Measurements from ENCODE around the gene CERT1. TPM values are rescaled to one million over a fixed set of nuclear protein-coding genes. Genes with fewer than 3 reads are reported as not detected.

The CERT1 gene
- total and polyA plus RNA-seq, 9 of the 15 experiments (the other 6 are each of a cell fraction or from before 2014, with no cell fraction given), result 3.4 to 24.7 (median 9.8) TPM

DNA sequence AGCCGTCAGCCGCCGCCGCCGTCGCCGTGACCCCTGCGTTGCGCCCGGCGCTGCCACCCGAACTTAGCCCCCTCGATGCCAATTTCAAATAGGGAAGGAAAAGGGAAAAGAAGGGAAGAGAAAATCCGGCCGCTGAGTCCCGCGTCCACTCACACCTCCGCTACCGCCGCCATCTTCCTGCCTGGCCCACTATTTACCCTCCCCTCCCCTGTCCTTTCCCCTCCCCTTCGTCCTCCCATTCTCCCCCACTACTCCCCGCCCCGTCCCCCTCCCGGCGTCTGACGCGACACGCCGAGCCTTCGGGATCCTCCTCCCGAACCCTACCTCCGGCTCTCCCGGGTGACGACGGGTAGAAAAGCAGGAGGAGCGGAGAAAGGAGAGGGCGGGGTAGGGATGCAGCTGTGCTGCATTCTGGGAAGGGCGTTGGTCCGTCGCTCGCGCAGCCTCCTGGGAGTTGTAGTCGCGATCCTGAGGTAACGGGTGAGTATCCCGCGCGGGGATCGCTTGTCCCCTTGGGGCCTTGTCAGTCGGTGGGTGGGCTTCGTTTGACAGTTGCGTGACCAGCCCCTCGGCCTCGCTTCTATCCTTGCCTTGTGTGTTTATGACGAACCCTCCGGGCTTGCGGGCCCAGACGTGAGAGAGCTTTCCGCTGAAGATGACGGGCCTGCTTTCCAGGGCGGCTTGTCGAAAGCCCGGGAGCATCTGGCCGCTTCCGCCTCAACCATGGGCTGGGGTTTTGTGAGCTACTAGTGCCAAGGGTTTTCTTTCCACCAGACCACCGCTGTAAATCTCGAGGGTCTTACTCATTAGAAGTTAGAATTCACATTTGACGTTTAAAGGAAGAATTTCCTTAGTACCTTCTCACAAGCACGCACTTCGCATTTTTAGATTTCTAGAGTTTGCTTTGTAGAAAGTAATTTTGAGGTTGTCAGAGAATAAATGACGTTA is at the start of gene CERT1, which contains the start of gene POLK (continued):
- no peak for TF ChIP-seq ZBTB26 (CRISPR knock-in tag; IDR thresholded peaks at IDR 0.05)
- no peak for TF ChIP-seq ESRRB (CRISPR knock-in tag; IDR thresholded peaks at IDR 0.05; ENCODE audit: borderline replicate concordance)
- no peak for TF ChIP-seq SRSF3 (IDR thresholded peaks at IDR 0.05; ENCODE audit: insufficient read depth, low read length)
- TF ChIP-seq ZBED1 (IDR thresholded peaks at IDR 0.05), result no peak
- no peak for TF ChIP-seq PCBP2 (IDR thresholded peaks at IDR 0.05; ENCODE audit: low read depth, low read length, poor library complexity, severe bottlenecking)
- TF ChIP-seq YBX1 (IDR thresholded peaks at IDR 0.05), result no peak
- peak; percentile 35; the same call in 1 of the 2 replicates for TF ChIP-seq ZNF436 (CRISPR knock-in tag; IDR thresholded peaks at IDR 0.05)
- TF ChIP-seq ZNF699 (CRISPR knock-in tag; IDR thresholded peaks at IDR 0.05; ENCODE audit: insufficient replicate concordance), result no peak
- no peak for TF ChIP-seq ZFP36 (IDR thresholded peaks at IDR 0.05; ENCODE audit: low read depth, low read length, partially characterized antibody)
- peak; percentile 76 for TF ChIP-seq ELF1 (tag; IDR thresholded peaks at IDR 0.05)
- no peak for TF ChIP-seq SRSF7 (optimal IDR thresholded peaks at IDR 0.05; ENCODE audit: low read depth, low read length)
- TF ChIP-seq TRIM28 (IDR thresholded peaks at IDR 0.05), result no peak
- TF ChIP-seq ZNF780A (CRISPR knock-in tag; IDR thresholded peaks at IDR 0.05), result no peak
- TF ChIP-seq DDX20 (tag; IDR thresholded peaks at IDR 0.05; ENCODE audit: low read depth), result no peak
- TF ChIP-seq ZNF282 (CRISPR knock-in tag; IDR thresholded peaks at IDR 0.05), result no peak
- TF ChIP-seq KLF16 (IDR thresholded peaks at IDR 0.05), result no peak
- 0 out of 2 replicates have a peak, but pooled peaks have one; percentile 9 for TF ChIP-seq ZFP1 (CRISPR knock-in tag; IDR thresholded peaks at IDR 0.05)
- TF ChIP-seq ZNF212 (CRISPR knock-in tag; IDR thresholded peaks at IDR 0.05), result no peak
- TF ChIP-seq, protein P1, sequence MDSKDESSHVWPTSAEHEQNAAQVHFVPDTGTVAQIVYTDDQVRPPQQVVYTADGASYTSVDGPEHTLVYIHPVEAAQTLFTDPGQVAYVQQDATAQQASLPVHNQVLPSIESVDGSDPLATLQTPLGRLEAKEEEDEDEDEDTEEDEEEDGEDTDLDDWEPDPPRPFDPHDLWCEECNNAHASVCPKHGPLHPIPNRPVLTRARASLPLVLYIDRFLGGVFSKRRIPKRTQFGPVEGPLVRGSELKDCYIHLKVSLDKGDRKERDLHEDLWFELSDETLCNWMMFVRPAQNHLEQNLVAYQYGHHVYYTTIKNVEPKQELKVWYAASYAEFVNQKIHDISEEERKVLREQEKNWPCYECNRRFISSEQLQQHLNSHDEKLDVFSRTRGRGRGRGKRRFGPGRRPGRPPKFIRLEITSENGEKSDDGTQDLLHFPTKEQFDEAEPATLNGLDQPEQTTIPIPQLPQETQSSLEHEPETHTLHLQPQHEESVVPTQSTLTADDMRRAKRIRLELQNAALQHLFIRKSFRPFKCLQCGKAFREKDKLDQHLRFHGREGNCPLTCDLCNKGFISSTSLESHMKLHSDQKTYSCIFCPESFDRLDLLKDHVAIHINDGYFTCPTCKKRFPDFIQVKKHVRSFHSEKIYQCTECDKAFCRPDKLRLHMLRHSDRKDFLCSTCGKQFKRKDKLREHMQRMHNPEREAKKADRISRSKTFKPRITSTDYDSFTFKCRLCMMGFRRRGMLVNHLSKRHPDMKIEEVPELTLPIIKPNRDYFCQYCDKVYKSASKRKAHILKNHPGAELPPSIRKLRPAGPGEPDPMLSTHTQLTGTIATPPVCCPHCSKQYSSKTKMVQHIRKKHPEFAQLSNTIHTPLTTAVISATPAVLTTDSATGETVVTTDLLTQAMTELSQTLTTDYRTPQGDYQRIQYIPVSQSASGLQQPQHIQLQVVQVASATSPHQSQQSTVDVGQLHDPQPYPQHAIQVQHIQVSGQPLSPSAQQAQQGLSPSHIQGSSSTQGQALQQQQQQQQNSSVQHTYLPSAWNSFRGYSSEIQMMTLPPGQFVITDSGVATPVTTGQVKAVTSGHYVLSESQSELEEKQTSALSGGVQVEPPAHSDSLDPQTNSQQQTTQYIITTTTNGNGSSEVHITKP (IDR thresholded peaks at IDR 0.05; ENCODE audit: partially characterized antibody), result peak; percentile 31
- TF ChIP-seq ZNF830 (CRISPR knock-in tag; IDR thresholded peaks at IDR 0.05), result no peak
- TF ChIP-seq ZNF263 (CRISPR knock-in tag; IDR thresholded peaks at IDR 0.05; ENCODE audit: borderline replicate concordance), result no peak; the same call in 1 of the 2 replicates
- peak; percentile 79; the same call in 1 of the 2 replicates for TF ChIP-seq ZBTB7A (IDR thresholded peaks at IDR 0.05; ENCODE audit: borderline replicate concordance, control insufficient read depth, low read depth, low read length)
- TF ChIP-seq HNRNPL (IDR thresholded peaks at IDR 0.05; ENCODE audit: low read depth, low read length), result no peak
- TF ChIP-seq ZNF316 (IDR thresholded peaks at IDR 0.05), result no peak
